SH-SY5Y (cell line): ENCODE results near the gene IFIH1.

ENCODE experiments used
- GATA2 ChIP-seq: IDR thresholded peaks from 2 replicates; pipeline ENCODE4 v1.6.1; 2011; ENCODE audit warnings: mild to moderate bottlenecking, low read depth, low read length
- GATA3 ChIP-seq: IDR thresholded peaks from 2 replicates; pipeline ENCODE4 v1.6.1; 2011; ENCODE audit warnings: low read depth, mild to moderate bottlenecking, low read length, moderate library complexity

IFIH1 gene

DNA sequence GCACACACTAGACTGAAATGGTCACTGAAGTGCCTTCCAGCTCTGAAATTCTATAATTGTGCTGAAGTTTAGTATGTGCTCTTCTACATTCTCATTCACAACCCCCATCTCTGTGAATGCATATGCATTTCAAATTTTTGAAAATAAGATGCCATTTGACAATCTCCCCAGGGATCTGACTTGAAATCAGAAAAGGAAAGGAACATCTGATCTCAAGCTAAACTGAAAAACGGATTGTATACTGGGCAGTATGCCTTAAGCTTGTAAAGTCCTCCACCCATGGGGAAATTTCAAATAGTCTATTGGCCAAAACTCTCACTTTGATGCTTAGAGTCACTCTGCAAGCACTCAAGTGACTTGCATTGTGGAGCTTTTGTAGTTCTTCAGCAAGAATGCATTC lies 98.1 kb downstream of the IFIH1 start:
- TF ChIP-seq GATA3 (no peak), GATA2 (no peak)

- TF ChIP-seq GATA2 = no peak
- TF ChIP-seq GATA3 = no peak
Measured at GRCh38 chr2:162219426-162219825, 99.1 kb downstream of the IFIH1 start.

DNA sequence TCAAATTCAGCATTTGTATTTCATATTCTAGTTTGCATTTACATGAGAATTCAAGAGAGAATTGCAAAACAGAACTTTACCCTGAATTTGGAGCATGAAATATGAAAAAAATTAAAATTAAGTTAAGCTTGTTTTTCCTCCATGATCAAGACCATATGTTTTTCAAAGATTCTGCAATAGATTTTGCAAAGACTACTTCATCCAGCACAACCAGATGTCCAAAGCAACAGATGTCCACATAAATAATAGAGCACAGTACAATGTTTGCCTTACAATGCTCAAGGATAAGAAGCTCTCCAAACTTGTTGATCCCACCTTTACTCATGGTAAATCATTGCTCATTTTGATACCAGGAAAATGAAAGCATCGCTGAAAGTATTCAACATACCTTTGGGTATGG lies 100.9 kb downstream of the IFIH1 start:
- TF ChIP-seq GATA2 (no peak; the same call in 1 of the 2 replicates), GATA3 (peak; percentile 63)
